IMR-90 (cell line): Measurements from ENCODE around the gene PHF14. TPM values are rescaled to one million over a fixed set of nuclear protein-coding genes. Genes with fewer than 3 reads are reported as not detected.

Experiments used
- ATAC-seq: fragments of 200-7000 bp; cut with Tn5 transposase; 2 replicates; pipeline ENCODE4 v1.9.1; 2020; ENCODE audit warnings: low read depth, mild to moderate bottlenecking, moderate library complexity
- BruUV-seq: library from RNA; stranded (reverse); fragments of 400-500 nt; replicated peaks from 2 replicates; lab custom pipeline; 2021; lab: Mats Ljungman, UMichigan
- CTCF ChIA-PET: fragments of 300-600 bp; formaldehyde crosslinking; extraction: SDS; loops from one replicate; lab custom pipeline; 2021; ENCODE audit warnings: antibody characterized with exemption; lab: Yijun Ruan, JAX
- POLR2A ChIA-PET: fragments of 300-600 bp; sonication (Branson Sonifier 250); formaldehyde crosslinking; loops from one replicate; lab custom pipeline; 2022; ENCODE audit warnings: antibody characterized with exemption; ENCODE audit not compliant: unreplicated experiment; lab: Charles Lee
- DNase-seq: peaks from one replicate; pipeline ENCODE4 v3.0.0; 2013
- H2AFZ ChIP-seq: replicated peaks from 2 replicates; pipeline ENCODE3; 2013; ENCODE audit warnings: low read length, mild to moderate bottlenecking; ENCODE audit not compliant: poor library complexity
- H2AK5ac ChIP-seq: 2 replicates; pipeline ENCODE4 v1.6.1; 2013; ENCODE audit warnings: low read depth, low read length, inconsistent platforms
- H2AK9ac ChIP-seq: replicated peaks from 2 replicates; pipeline ENCODE3; 2013; ENCODE audit warnings: mild to moderate bottlenecking, low read depth, low read length, moderate library complexity; ENCODE audit not compliant: poor library complexity
- H2BK120ac ChIP-seq: 2 replicates; pipeline ENCODE4 v1.6.1; 2013; ENCODE audit warnings: low read depth, low read length, inconsistent platforms
- H2BK15ac ChIP-seq: 3 replicates; pipeline ENCODE4 v1.6.1; 2013; ENCODE audit warnings: low read depth, low read length, inconsistent platforms
- H2BK20ac ChIP-seq: 2 replicates; pipeline ENCODE4 v1.6.1; 2013; ENCODE audit warnings: low read depth, mild to moderate bottlenecking, inconsistent platforms, low read length, moderate library complexity
- H2BK5ac ChIP-seq: 2 replicates; pipeline ENCODE4 v1.6.1; 2013; ENCODE audit warnings: mild to moderate bottlenecking, low read depth, low read length, inconsistent platforms; ENCODE audit not compliant: poor library complexity, severe bottlenecking
- H3K14ac ChIP-seq: replicated peaks from 2 replicates; pipeline ENCODE4 v1.6.1; 2013; ENCODE audit warnings: low read depth, low read length, inconsistent platforms
- H3K18ac ChIP-seq: 2 replicates; pipeline ENCODE4 v1.6.1; 2013; ENCODE audit warnings: low read depth, low read length, control low read depth
- H3K23ac ChIP-seq: 2 replicates; pipeline ENCODE4 v1.6.1; 2013; ENCODE audit warnings: low read depth, low read length, inconsistent platforms
- H3K27ac ChIP-seq: 2 replicates; pipeline ENCODE4 v1.5.1; 2013; ENCODE audit warnings: mild to moderate bottlenecking, control low read depth, low read length; ENCODE audit not compliant: insufficient read depth
- H3K27me3 ChIP-seq: 2 replicates; pipeline ENCODE4 v1.6.1; 2013; ENCODE audit warnings: low read length; ENCODE audit not compliant: control insufficient read depth, insufficient read depth
- H3K36me3 ChIP-seq: 2 replicates; pipeline ENCODE4 v1.6.1; 2013; ENCODE audit warnings: low read length, mixed read lengths; ENCODE audit not compliant: control insufficient read depth, insufficient read depth
- H3K4ac ChIP-seq: 2 replicates; pipeline ENCODE4 v1.6.1; 2013; ENCODE audit warnings: low read depth, low read length, inconsistent platforms
- H3K4me1 ChIP-seq: 2 replicates; pipeline ENCODE4 v1.6.1; 2013; ENCODE audit warnings: low read length, mixed read lengths; ENCODE audit not compliant: control insufficient read depth, insufficient read depth
- H3K4me2 ChIP-seq: 2 replicates; pipeline ENCODE4 v1.6.1; 2013; ENCODE audit warnings: low read depth, mild to moderate bottlenecking, control low read depth, low read length, moderate library complexity
- H3K4me3 ChIP-seq: 2 replicates; pipeline ENCODE4 v1.5.1; 2013; ENCODE audit warnings: low read depth, mild to moderate bottlenecking, control low read depth, low read length, moderate library complexity; ENCODE audit not compliant: insufficient read depth
- H3K56ac ChIP-seq: 2 replicates; pipeline ENCODE4 v1.6.1; 2013; ENCODE audit warnings: low read length, inconsistent platforms; ENCODE audit not compliant: insufficient read depth; ENCODE audit errors: extremely low read depth
- H3K79me1 ChIP-seq, 2 experiments: 2 replicates each; pipeline ENCODE4 v1.6.1; 2013; ENCODE audit warnings: low read length in 2 of 2, inconsistent platforms in 1 of 2, low read depth in 1 of 2
- H3K9ac ChIP-seq: 2 replicates; pipeline ENCODE4 v1.6.1; 2013; ENCODE audit warnings: low read depth, low read length, control low read depth
- H3K9me1 ChIP-seq: 2 replicates; pipeline ENCODE4 v1.6.1; 2013; ENCODE audit warnings: low read length, inconsistent platforms; ENCODE audit not compliant: insufficient read depth
- H3K9me3 ChIP-seq: 2 replicates; pipeline ENCODE4 v1.6.1; 2013; ENCODE audit warnings: low read length; ENCODE audit not compliant: control insufficient read depth, insufficient read depth
- H4K20me1 ChIP-seq: 2 replicates; pipeline ENCODE4 v1.6.1; 2013; ENCODE audit warnings: low read length, inconsistent platforms; ENCODE audit not compliant: insufficient read depth
- H4K5ac ChIP-seq: 2 replicates; pipeline ENCODE4 v1.6.1; 2013; ENCODE audit warnings: mild to moderate bottlenecking, low read depth, low read length, control low read depth
- H4K8ac ChIP-seq, 2 experiments: 2 replicates each; pipeline ENCODE4 v1.6.1; 2013; ENCODE audit warnings: low read depth in 2 of 2, low read length in 2 of 2, control low read depth in 1 of 2, inconsistent platforms in 1 of 2
- H4K91ac ChIP-seq: 2 replicates; pipeline ENCODE4 v1.6.1; 2013; ENCODE audit warnings: low read depth, low read length, inconsistent platforms; ENCODE audit not compliant: insufficient read depth
- BHLHE40 ChIP-seq: fragments of 150-350 bp; IDR thresholded peaks from 2 replicates; pipeline ENCODE4 v1.6.1; 2016; ENCODE audit warnings: mild to moderate bottlenecking, low read depth, low read length
- CEBPB ChIP-seq: IDR thresholded peaks from 2 replicates; pipeline ENCODE4 v1.6.1; 2012; ENCODE audit warnings: low read depth, low read length, improper control_type of control experiment
- CHD1 ChIP-seq: IDR thresholded peaks from 2 replicates; pipeline ENCODE4 v1.6.1; 2012; ENCODE audit warnings: low read depth, low read length, improper control_type of control experiment
- ELK1 ChIP-seq: fragments of 150-350 bp; IDR thresholded peaks from 2 replicates; pipeline ENCODE4 v1.6.1; 2016; ENCODE audit warnings: low read depth, mild to moderate bottlenecking, low read length, moderate library complexity, borderline replicate concordance
- FOS ChIP-seq: fragments of 150-350 bp; IDR thresholded peaks from 2 replicates; pipeline ENCODE4 v1.6.1; 2016; ENCODE audit warnings: low read depth, low read length
- MAFK ChIP-seq: IDR thresholded peaks from 2 replicates; pipeline ENCODE4 v1.6.1; 2012; ENCODE audit warnings: low read depth, low read length, improper control_type of control experiment
- MAZ ChIP-seq: IDR thresholded peaks from 2 replicates; pipeline ENCODE4 v1.6.1; 2012; ENCODE audit warnings: low read depth, mild to moderate bottlenecking, low read length, improper control_type of control experiment, moderate library complexity, borderline replicate concordance
- MXI1 ChIP-seq: IDR thresholded peaks from 2 replicates; pipeline ENCODE4 v1.6.1; 2012; ENCODE audit warnings: low read depth, mild to moderate bottlenecking, low read length, moderate library complexity, borderline replicate concordance
- NFE2L2 ChIP-seq: fragments of 150-350 bp; IDR thresholded peaks from 2 replicates; pipeline ENCODE4 v1.6.1; 2016; ENCODE audit warnings: low read depth, mild to moderate bottlenecking, low read length
- POLR2A ChIP-seq: IDR thresholded peaks from 2 replicates; pipeline ENCODE4 v1.6.1; 2012; ENCODE audit warnings: mild to moderate bottlenecking, low read depth, low read length
- RAD21 ChIP-seq: IDR thresholded peaks from 2 replicates; pipeline ENCODE4 v1.6.1; 2012; ENCODE audit warnings: low read length, improper control_type of control experiment
- RCOR1 ChIP-seq: IDR thresholded peaks from 2 replicates; pipeline ENCODE4 v1.6.1; 2012; ENCODE audit warnings: mild to moderate bottlenecking, low read length, improper control_type of control experiment; ENCODE audit not compliant: insufficient replicate concordance
- RFX5 ChIP-seq: IDR thresholded peaks from 2 replicates; pipeline ENCODE4 v1.8.0; 2012; ENCODE audit warnings: low read depth, mild to moderate bottlenecking, low read length, moderate library complexity
- SMC3 ChIP-seq: fragments of 150-350 bp; IDR thresholded peaks from 2 replicates; pipeline ENCODE4 v1.6.1; 2016; ENCODE audit warnings: low read depth, mild to moderate bottlenecking, antibody characterized with exemption, low read length, moderate library complexity
- WGBS, 2 experiments: methylation state at CpG; one replicate each; pipeline versions ENCODE4 v1.1.5 to v1.1.7; 2013; ENCODE audit warnings: missing lambda C conversion rate in 2 of 2; ENCODE audit not compliant: insufficient read length in 1 of 2; ENCODE audit errors: extremely low coverage in 2 of 2; 5-methylcytosine and 5-hydroxymethylcytosine counted together
- dilution Hi-C: fragments of 300-500 bp; cut with HindIII; formaldehyde crosslinking; loops from one replicate; pipeline ENCODE4 v1.14.3; 2018; ENCODE audit warnings: low sequenced_read_pairs; ENCODE audit not compliant: unreplicated experiment
- in situ Hi-C: fragments of 300-500 bp; cut with MboI; formaldehyde crosslinking; loops from 3 replicates; pipeline ENCODE4 v1.14.3; 2019; ENCODE audit warnings: low sequenced_read_pairs, inconsistent platforms, mixed read lengths
- intact Hi-C: fragments of 100-400 bp; cut with micrococcal nuclease; formaldehyde crosslinking; loops from 2 replicates; pipeline ENCODE4 v1.10.0; 2022
- polyA plus RNA-seq, 3 experiments: library from polyadenylated mRNA; depleted of rRNA; stranded (reverse); fragments of >200 nt; gene quantifications; 2 replicates each; pipeline ENCODE4 v1.2.3, GENCODE V29; 2012; ENCODE audit warnings: low replicate concordance in 1 of 3
- total RNA-seq: library from RNA; depleted of rRNA; stranded (reverse); fragments of >200 nt; gene quantifications from 2 replicates; pipeline ENCODE4 v1.2.3, GENCODE V29; 2012
- TF ChIP-seq, protein P1 (sequence below): fragments of 150-350 bp; IDR thresholded peaks from 2 replicates; pipeline ENCODE4 v1.6.1; 2017; ENCODE audit warnings: mild to moderate bottlenecking, antibody characterized with exemption, low read length, low read depth
- TF ChIP-seq, protein P2 (sequence below): conservative IDR thresholded peaks from 2 replicates; pipeline ENCODE4 v1.5.1; 2012; ENCODE audit warnings: mild to moderate bottlenecking, low read depth, low read length, improper control_type of control experiment

PHF14 gene
- total and polyA plus RNA-seq, 2 of the 4 experiments (the other 2 are of a cell fraction) = 8.7 to 17.2 TPM

GRCh38 chr7:11153694-11154093, 180.0 kb downstream of the PHF14 start:
- Histone ChIP-seq H4K5ac (no peak overlapping the region), H3K18ac (no peak overlapping the region), H3K4ac (no peak overlapping the region), H2BK5ac (no peak overlapping the region), H3K4me2 (no peak overlapping the region), H2AK9ac (no peak overlapping the region), H2AFZ (no peak overlapping the region), H2BK120ac (no peak overlapping the region), H3K56ac (no peak overlapping the region), H3K27me3 (no peaks in the 10 kb centered on the region), H3K9me1 (no peaks in the 10 kb centered on the region), H4K8ac (no peak overlapping the region), H4K91ac (no peak overlapping the region), H3K9me3 (no peaks in the 10 kb centered on the region), H3K14ac (no peak overlapping the region), H3K36me3 (no peaks in the 10 kb centered on the region), H3K9ac (no peak overlapping the region), H3K4me3 (no peak overlapping the region), H3K27ac (no peak overlapping the region), H3K23ac (no peak overlapping the region), H4K20me1 (no peaks in the 10 kb centered on the region), H3K4me1 (no peaks in the 10 kb centered on the region), H2BK15ac (no peak overlapping the region), H2BK20ac (no peak overlapping the region), H3K79me1 (no peaks in the 10 kb centered on the region), H2AK5ac (no peak overlapping the region)
- no TSS peak for BruUV-seq
- dilution Hi-C loops (no loop called here), intact Hi-C loops (no loop called here), in situ Hi-C loops (no loop called here)
- ATAC-seq (no peak), DNase-seq (no peak)
- no CpG with 5 or more reads among the region's 4 CpGs for WGBS, 2 experiments
- TF ChIP-seq CHD1 (no peak), BHLHE40 (no peak), CEBPB (no peak), ELK1 (no peak), RFX5 (no peak), RAD21 (no peak), RCOR1 (no peak), POLR2A (no peak), MAFK (no peak), MXI1 (no peak), NFE2L2 (no peak), SMC3 (no peak), FOS (no peak), MAZ (no peak)
- TF ChIP-seq, protein P1, sequence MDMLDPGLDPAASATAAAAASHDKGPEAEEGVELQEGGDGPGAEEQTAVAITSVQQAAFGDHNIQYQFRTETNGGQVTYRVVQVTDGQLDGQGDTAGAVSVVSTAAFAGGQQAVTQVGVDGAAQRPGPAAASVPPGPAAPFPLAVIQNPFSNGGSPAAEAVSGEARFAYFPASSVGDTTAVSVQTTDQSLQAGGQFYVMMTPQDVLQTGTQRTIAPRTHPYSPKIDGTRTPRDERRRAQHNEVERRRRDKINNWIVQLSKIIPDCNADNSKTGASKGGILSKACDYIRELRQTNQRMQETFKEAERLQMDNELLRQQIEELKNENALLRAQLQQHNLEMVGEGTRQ = no peak
- TF ChIP-seq, protein P2, sequence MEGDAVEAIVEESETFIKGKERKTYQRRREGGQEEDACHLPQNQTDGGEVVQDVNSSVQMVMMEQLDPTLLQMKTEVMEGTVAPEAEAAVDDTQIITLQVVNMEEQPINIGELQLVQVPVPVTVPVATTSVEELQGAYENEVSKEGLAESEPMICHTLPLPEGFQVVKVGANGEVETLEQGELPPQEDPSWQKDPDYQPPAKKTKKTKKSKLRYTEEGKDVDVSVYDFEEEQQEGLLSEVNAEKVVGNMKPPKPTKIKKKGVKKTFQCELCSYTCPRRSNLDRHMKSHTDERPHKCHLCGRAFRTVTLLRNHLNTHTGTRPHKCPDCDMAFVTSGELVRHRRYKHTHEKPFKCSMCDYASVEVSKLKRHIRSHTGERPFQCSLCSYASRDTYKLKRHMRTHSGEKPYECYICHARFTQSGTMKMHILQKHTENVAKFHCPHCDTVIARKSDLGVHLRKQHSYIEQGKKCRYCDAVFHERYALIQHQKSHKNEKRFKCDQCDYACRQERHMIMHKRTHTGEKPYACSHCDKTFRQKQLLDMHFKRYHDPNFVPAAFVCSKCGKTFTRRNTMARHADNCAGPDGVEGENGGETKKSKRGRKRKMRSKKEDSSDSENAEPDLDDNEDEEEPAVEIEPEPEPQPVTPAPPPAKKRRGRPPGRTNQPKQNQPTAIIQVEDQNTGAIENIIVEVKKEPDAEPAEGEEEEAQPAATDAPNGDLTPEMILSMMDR = no peak
- ChIA-PET CTCF (no interaction called here), POLR2A (no interaction called here)
